Brain microvascular endothelial cell (primary cell): ENCODE results near the gene SEMA6A.

Source experiments
- DNase-seq: peaks from one replicate; pipeline ENCODE4 v3.0.0-alpha.2; 2020
- H3K27ac ChIP-seq: fragments of 250-450 bp; sonication (Bioruptor Pico); 2 replicates; pipeline ENCODE4 v1.5.1; 2020; ENCODE audit warnings: mild to moderate bottlenecking, moderate library complexity
- H3K27me3 ChIP-seq: fragments of 250-450 bp; sonication (Bioruptor Pico); replicated peaks from 2 replicates; pipeline ENCODE4 v1.5.1; 2020; ENCODE audit warnings: mild to moderate bottlenecking
- H3K36me3 ChIP-seq: fragments of 250-450 bp; sonication (Bioruptor Pico); replicated peaks from 2 replicates; pipeline ENCODE4 v1.5.1; 2020; ENCODE audit warnings: mild to moderate bottlenecking
- H3K4me3 ChIP-seq: 2 replicates; pipeline ENCODE4 v1.5.1; 2011; ENCODE audit warnings: low read depth, mild to moderate bottlenecking, control low read depth, low read length, moderate library complexity
- CTCF ChIP-seq: IDR thresholded peaks from 2 replicates; pipeline ENCODE4 v1.5.1; 2011; ENCODE audit warnings: low read depth, mild to moderate bottlenecking, moderate library complexity, low read length, control low read depth, inconsistent platforms; ENCODE audit errors: missing control alignments
- in situ Hi-C: cut with HindIII; loops from 2 replicates; pipeline ENCODE4 v1.10.0; 2017; ENCODE audit warnings: low sequenced_read_pairs, low pct_ligation_motif_present

The SEMA6A gene

GRCh38 chr5:116396476-116397099 lies 178.0 kb downstream of the SEMA6A start:
- Histone ChIP-seq H3K27me3 (no peaks in the 10 kb centered on the region), H3K36me3 (no peaks in the 10 kb centered on the region), H3K27ac (no peak overlapping the region), H3K4me3 (no peak overlapping the region)
- in situ Hi-C loops = no loop called here
- TF ChIP-seq CTCF = no peak
- no peak for DNase-seq

- Histone ChIP-seq H3K27me3 (no peaks in the 10 kb centered on the region), H3K36me3 (no peaks in the 10 kb centered on the region), H3K4me3 (no peak overlapping the region), H3K27ac (no peak overlapping the region)
- no peak for DNase-seq
- in situ Hi-C loops = no loop called here
- no peak for TF ChIP-seq CTCF
These were observed 178.9 kb downstream of the SEMA6A start for GRCh38 chr5:116395631-116396203.

- Histone ChIP-seq H3K27ac (no peak overlapping the region), H3K4me3 (no peak overlapping the region), H3K27me3 (no peaks in the 10 kb centered on the region), H3K36me3 (no peaks in the 10 kb centered on the region)
- no peak for TF ChIP-seq CTCF
- in situ Hi-C loops = no loop called here
- DNase-seq = no peak
These were observed 179.4 kb downstream of the SEMA6A start for GRCh38 chr5:116395226-116395625.

GRCh38 chr5:116394186-116394867 lies 180.3 kb downstream of the SEMA6A start:
- Histone ChIP-seq H3K27ac (no peak overlapping the region), H3K4me3 (no peak overlapping the region), H3K27me3 (no peaks in the 10 kb centered on the region), H3K36me3 (no peaks in the 10 kb centered on the region)
- in situ Hi-C loops = no loop called here
- no peak for DNase-seq
- TF ChIP-seq CTCF = no peak
